Measurements from ENCODE around the gene APLP2.

DNA sequence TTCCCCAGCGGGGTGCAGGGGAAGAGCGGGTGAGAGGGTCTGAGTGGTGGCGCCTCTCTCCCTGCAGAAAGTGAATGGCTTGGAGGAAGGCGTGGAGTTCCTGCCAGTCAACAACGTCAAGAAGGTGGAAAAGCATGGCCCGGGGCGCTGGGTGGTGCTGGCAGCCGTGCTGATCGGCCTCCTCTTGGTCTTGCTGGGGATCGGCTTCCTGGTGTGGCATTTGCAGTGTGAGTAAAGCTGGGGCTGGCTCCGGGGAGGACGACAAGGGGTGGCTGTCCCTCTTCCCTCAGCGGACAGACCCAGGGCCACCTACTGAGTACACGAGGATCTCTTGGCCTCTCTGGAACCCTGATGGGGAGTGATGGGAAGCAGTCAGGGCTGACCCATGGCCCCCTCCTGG is 118.4 kb downstream of the APLP2 start:
- TF ChIP-seq, protein P1, sequence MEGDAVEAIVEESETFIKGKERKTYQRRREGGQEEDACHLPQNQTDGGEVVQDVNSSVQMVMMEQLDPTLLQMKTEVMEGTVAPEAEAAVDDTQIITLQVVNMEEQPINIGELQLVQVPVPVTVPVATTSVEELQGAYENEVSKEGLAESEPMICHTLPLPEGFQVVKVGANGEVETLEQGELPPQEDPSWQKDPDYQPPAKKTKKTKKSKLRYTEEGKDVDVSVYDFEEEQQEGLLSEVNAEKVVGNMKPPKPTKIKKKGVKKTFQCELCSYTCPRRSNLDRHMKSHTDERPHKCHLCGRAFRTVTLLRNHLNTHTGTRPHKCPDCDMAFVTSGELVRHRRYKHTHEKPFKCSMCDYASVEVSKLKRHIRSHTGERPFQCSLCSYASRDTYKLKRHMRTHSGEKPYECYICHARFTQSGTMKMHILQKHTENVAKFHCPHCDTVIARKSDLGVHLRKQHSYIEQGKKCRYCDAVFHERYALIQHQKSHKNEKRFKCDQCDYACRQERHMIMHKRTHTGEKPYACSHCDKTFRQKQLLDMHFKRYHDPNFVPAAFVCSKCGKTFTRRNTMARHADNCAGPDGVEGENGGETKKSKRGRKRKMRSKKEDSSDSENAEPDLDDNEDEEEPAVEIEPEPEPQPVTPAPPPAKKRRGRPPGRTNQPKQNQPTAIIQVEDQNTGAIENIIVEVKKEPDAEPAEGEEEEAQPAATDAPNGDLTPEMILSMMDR (IDR thresholded peaks at IDR 0.05 in 8 of 11, conservative IDR thresholded peaks at IDR 0.05 in 3 of 11) = no peak
- TF ChIP-seq POLR2A (IDR thresholded peaks at IDR 0.05) = no peak
- TF ChIP-seq POLR2AphosphoS5 (IDR thresholded peaks at IDR 0.05) = no peak
